SKM-1 (cell line): Measurements from ENCODE around the gene GLS2.
"Not testable (repeated sequence)": the region's sequence is repeated elsewhere in the genome, so short reads cannot be mapped to it uniquely, and the experiment has no call there.

Source experiments
- DNase-seq: peaks from one replicate; lab custom pipeline; 2025; ENCODE audit not compliant: unreplicated experiment; lab: John Stamatoyannopoulos, UW

The GLS2 gene

GRCh38 chr12:56488041-56488955, at the start of gene GLS2:
GLS2 (minus strand) TSS chr12:56488161; CDS start chr12:56488118, 43 bp downstream.
- DNase-seq, result no peak

- DNase-seq, result no peak
These were observed 49.6 kb upstream of the GLS2 start for GRCh38 chr12:56537546-56537945.

- no peak for DNase-seq
These were observed 42.6 kb upstream of the GLS2 start for GRCh38 chr12:56530390-56531055.

GRCh38 chr12:56529656-56530055, 41.7 kb upstream of the GLS2 start:
- DNase-seq, result no peak

GRCh38 chr12:56528846-56529245, 40.9 kb upstream of the GLS2 start:
- no peak for DNase-seq

- DNase-seq, result no peak
These were observed 34.6 kb upstream of the GLS2 start for GRCh38 chr12:56522411-56523193.

GRCh38 chr12:56521590-56522371, 33.8 kb upstream of the GLS2 start, which contains the start of gene RBMS2:
RBMS2 (plus strand) TSS chr12:56521820; CDS start chr12:56522024, 204 bp downstream.
- no peak for DNase-seq

GRCh38 chr12:56521209-56521589, 33.2 kb upstream of the GLS2 start:
- DNase-seq, result no peak

GRCh38 chr12:56520506-56520905, 32.5 kb upstream of the GLS2 start:
- no peak for DNase-seq

DNA sequence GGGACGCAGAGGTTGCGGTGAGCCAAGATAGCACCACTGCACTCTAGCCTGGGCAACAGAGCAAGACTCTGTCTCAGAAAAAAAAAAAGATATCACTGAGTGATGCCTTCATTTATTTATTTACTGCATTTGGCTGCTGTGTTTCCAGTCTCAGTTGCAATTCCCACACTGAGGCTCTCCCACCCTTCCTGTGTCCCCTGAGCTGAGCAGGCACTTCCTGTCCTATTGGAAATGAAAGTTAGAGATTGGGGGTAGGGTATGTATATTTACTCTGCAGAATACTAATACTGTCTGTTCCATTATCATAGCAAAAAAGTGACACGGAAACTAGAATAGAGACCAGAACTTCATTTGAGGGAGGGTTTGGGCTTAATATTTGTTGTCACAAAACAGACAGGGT, 32.1 kb upstream of the GLS2 start:
- no peak for DNase-seq

DNA sequence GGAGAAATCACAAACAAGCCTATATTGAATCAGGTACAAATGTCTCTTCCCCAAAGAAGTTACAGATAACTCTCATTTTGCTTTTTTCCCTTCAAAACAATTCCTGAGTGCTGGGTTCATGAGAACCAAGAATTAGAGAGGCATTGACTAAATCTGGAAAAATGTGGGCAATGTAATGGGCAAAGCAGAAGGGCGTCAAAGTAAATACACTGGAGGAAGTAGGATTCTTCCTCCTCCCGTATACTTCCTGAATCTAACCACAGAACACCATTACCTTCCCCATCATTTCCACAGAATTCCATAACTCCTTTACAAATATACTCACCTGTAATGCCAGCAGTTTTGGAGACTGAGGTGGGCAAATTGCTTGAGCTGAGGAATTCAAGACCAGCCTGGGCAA, 30.6 kb upstream of the GLS2 start:
- DNase-seq, result no peak

DNA sequence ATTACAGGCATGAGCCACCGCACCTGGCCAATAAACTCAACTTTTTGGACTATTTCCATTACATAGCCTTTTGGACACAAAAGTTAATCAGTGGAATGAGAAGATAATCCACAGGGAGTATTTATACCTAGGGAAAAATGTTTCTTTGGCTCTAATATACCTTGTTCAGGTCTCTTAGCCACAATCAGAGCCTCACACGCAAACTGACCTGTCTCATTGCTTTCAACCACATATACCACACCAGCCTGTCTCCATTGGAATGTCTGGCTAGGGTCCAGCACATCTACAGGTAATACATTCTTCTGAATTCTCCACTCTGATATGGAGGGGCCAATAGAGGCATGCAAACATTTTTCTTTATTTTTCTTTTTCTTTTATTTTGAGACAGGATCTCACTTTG, 29.9 kb upstream of the GLS2 start:
- no peak for DNase-seq

DNA sequence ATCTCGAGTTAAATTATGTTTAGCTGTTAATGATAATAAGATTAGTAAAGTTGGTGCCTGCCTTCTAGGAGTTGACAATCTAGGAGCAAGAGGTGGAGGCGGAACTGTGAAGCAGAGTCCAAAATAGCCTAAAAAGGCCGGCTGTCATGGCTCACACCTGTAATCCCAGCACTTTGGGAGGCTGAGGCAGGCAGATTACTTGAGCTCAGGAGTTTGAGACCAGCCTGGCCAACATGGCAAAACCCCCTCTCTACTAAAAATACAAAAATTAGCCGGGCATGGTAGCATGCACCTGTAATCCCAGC, 26.0 kb upstream of the GLS2 start:
- DNase-seq, result not testable (repeated sequence)

GRCh38 chr12:56510786-56511185, 22.8 kb upstream of the GLS2 start:
- DNase-seq, result no peak

GRCh38 chr12:56499879-56500278, 11.9 kb upstream of the GLS2 start:
- DNase-seq, result not testable (repeated sequence)

DNA sequence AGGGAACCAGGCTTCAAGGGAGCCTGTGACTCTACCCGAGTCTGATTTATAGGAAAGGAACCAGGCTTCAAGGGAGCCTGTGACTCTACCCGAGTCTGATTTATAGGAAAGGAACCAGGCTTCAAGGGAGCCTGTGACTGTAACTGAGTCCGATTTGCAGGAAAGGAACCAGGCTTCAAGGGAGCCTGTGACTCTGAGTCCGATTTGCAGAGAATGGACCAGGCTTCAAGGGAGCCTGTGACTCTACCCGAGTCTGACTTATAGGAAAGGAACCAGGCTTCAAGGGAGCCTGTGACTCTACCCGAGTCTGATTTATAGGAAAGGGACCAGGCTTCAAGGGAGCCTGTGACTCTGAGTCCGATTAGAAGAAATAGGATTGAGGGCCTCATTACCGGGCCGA, 11.5 kb upstream of the GLS2 start:
- not testable (repeated sequence) for DNase-seq

GRCh38 chr12:56498126-56498902, 10.4 kb upstream of the GLS2 start:
- not testable (repeated sequence) for DNase-seq

DNA sequence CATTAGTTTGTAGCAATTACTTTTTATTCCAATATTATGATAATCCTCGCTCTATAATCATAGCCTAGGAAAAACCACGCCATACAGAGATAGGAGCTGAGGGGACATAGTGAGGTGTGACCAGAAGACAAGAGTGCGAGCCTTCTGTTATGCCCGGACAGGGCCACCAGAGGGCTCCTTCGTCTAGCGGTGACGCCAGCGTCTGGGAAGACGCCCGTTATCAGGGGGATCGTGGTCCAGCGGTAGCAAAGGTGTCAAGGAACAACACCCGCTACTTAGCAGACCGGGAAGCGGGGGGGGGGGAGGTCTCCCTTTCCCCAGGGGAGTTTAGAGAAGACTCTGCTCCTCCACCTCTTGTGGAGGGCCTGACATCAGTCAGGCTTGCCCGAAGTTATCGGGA, 8.7 kb upstream of the GLS2 start:
- DNase-seq, result not testable (repeated sequence)

DNA sequence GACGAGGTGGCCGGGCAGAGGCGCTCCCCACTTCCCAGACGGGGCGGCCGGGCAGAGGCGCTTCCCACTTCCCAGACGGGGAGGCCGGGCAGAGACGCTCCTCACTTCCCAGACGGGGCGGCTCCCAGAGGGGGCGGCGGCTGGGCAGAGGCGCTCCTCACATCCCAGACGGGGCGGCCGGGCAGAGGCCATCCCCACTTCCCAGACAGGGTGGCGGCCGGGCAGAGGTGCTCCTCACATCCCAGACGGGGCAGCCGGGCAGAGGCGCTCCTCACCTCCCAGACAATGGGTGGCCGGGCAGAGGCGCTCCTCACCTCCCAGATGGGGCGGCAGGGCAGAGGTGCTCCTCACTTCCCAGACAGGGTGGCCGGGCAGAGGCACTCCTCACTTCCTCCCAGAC, 6.5 kb upstream of the GLS2 start:
- not testable (repeated sequence) for DNase-seq

- not testable (repeated sequence) for DNase-seq
These were observed 6.1 kb upstream of the GLS2 start for GRCh38 chr12:56494106-56494415.
